H9 (cell line): ENCODE data around the gene RUSF1. TPM values are rescaled to one million over a fixed set of nuclear protein-coding genes. Genes with fewer than 3 reads are reported as not detected.

Experiments used
- DNase-seq: peaks from one replicate; pipeline ENCODE4 v3.0.0-alpha.2; 2017
- H2AFZ ChIP-seq: one replicate; pipeline ENCODE4 v1.6.1; 2013; ENCODE audit warnings: mild to moderate bottlenecking, low read length, control low read depth, moderate library complexity
- H2AK5ac ChIP-seq: 2 replicates; pipeline ENCODE4 v1.6.1; 2013; ENCODE audit warnings: low read length, control low read depth, mixed read lengths; ENCODE audit not compliant: insufficient read length
- H2BK120ac ChIP-seq: one replicate; pipeline ENCODE4 v1.6.1; 2013; ENCODE audit warnings: low read depth, mild to moderate bottlenecking, low read length, control low read depth, inconsistent platforms; ENCODE audit not compliant: poor library complexity, severe bottlenecking
- H2BK12ac ChIP-seq: 2 replicates; pipeline ENCODE4 v1.6.1; 2013; ENCODE audit warnings: low read length, control low read depth, mixed read lengths, low read depth; ENCODE audit not compliant: insufficient read length
- H2BK15ac ChIP-seq: 2 replicates; pipeline ENCODE4 v1.6.1; 2013; ENCODE audit warnings: low read depth, low read length, control low read depth
- H2BK20ac ChIP-seq: one replicate; pipeline ENCODE4 v1.6.1; 2013; ENCODE audit warnings: low read depth, mild to moderate bottlenecking, low read length, control low read depth, inconsistent platforms; ENCODE audit not compliant: poor library complexity, severe bottlenecking
- H2BK5ac ChIP-seq: 2 replicates; pipeline ENCODE4 v1.6.1; 2013; ENCODE audit warnings: low read length, control low read depth, mixed read lengths; ENCODE audit not compliant: insufficient read length
- H3K14ac ChIP-seq: 2 replicates; pipeline ENCODE4 v1.6.1; 2013; ENCODE audit warnings: low read length, control low read depth; ENCODE audit not compliant: insufficient read depth
- H3K18ac ChIP-seq: 2 replicates; pipeline ENCODE4 v1.6.1; 2013; ENCODE audit warnings: low read depth, mild to moderate bottlenecking, mixed read lengths, low read length, control low read depth; ENCODE audit not compliant: insufficient read length
- H3K23ac ChIP-seq: 2 replicates; pipeline ENCODE4 v1.6.1; 2013; ENCODE audit warnings: low read length, control low read depth, mixed read lengths, low read depth; ENCODE audit not compliant: insufficient read length
- H3K23me2 ChIP-seq: 2 replicates; pipeline ENCODE4 v1.6.1; 2013; ENCODE audit warnings: low read depth, mild to moderate bottlenecking, mixed read lengths, low read length, control low read depth; ENCODE audit not compliant: insufficient read length, poor library complexity, severe bottlenecking
- H3K27ac ChIP-seq: 2 replicates; pipeline ENCODE4 v1.5.1; 2013; ENCODE audit warnings: low read length, control low read depth, mixed read lengths, low read depth; ENCODE audit not compliant: insufficient read length
- H3K27me3 ChIP-seq: 2 replicates; pipeline ENCODE4 v1.6.1; 2013; ENCODE audit warnings: low read length, control low read depth, inconsistent platforms; ENCODE audit not compliant: insufficient read depth
- H3K4ac ChIP-seq: 2 replicates; pipeline ENCODE4 v1.6.1; 2013; ENCODE audit warnings: low read depth, mild to moderate bottlenecking, control low read depth, inconsistent platforms, low read length, moderate library complexity
- H3K4me1 ChIP-seq: 2 replicates; pipeline ENCODE4 v1.6.1; 2013; ENCODE audit warnings: low read length, control low read depth, inconsistent platforms; ENCODE audit not compliant: insufficient read depth
- H3K4me2 ChIP-seq: 2 replicates; pipeline ENCODE4 v1.6.1; 2013; ENCODE audit warnings: low read length, control low read depth, mixed read lengths; ENCODE audit not compliant: insufficient read length, insufficient read depth
- H3K56ac ChIP-seq: 2 replicates; pipeline ENCODE4 v1.6.1; 2013; ENCODE audit warnings: low read depth, mild to moderate bottlenecking, mixed read lengths, low read length, control low read depth; ENCODE audit not compliant: insufficient read length
- H3K79me1 ChIP-seq: 2 replicates; pipeline ENCODE4 v1.6.1; 2013; ENCODE audit warnings: low read depth, mild to moderate bottlenecking, moderate library complexity, low read length, control low read depth, inconsistent platforms; ENCODE audit not compliant: insufficient read depth, poor library complexity, severe bottlenecking
- H3K79me2 ChIP-seq: 2 replicates; pipeline ENCODE4 v1.6.1; 2013; ENCODE audit warnings: low read length, control low read depth, inconsistent platforms; ENCODE audit not compliant: insufficient read depth
- H3K9ac ChIP-seq: 2 replicates; pipeline ENCODE4 v1.6.1; 2013; ENCODE audit warnings: low read length, control low read depth, mixed read lengths; ENCODE audit not compliant: insufficient read length; ENCODE audit errors: extremely low read depth
- H3K9me3 ChIP-seq: one replicate; pipeline ENCODE4 v1.6.1; 2013; ENCODE audit warnings: low read depth, low read length, inconsistent platforms; ENCODE audit not compliant: control insufficient read depth
- H3T11ph ChIP-seq: one replicate; pipeline ENCODE4 v1.6.1; 2013; ENCODE audit warnings: mild to moderate bottlenecking, low read length, control low read depth, inconsistent platforms
- H4K20me1 ChIP-seq: one replicate; pipeline ENCODE4 v1.6.1; 2013; ENCODE audit not compliant: control insufficient read depth, insufficient read length, insufficient read depth
- H4K5ac ChIP-seq: 2 replicates; pipeline ENCODE4 v1.6.1; 2013; ENCODE audit warnings: low read depth, mild to moderate bottlenecking, mixed read lengths, low read length, control low read depth; ENCODE audit not compliant: insufficient read length
- H4K8ac ChIP-seq: replicated peaks from 2 replicates; pipeline ENCODE4 v1.6.1; 2013; ENCODE audit warnings: low read length, control low read depth, mixed read lengths, low read depth; ENCODE audit not compliant: insufficient read length
- H4K91ac ChIP-seq: 2 replicates; pipeline ENCODE4 v1.6.1; 2013; ENCODE audit warnings: low read depth, mild to moderate bottlenecking, moderate library complexity, mixed read lengths, low read length, control low read depth; ENCODE audit not compliant: insufficient read length
- H3K27ac Mint-ChIP-seq, 3 experiments: 2 replicates in 2 of 3; 3 replicates in 1 of 3; pipeline ENCODE4 v1.8.0; 2020 to 2021; ENCODE audit warnings: mixed read lengths in 3 of 3, mild to moderate bottlenecking in 1 of 3, moderate library complexity in 1 of 3
- H3K27me3 Mint-ChIP-seq: 2 replicates; pipeline ENCODE4 v1.8.0; 2021; ENCODE audit warnings: low read depth, mild to moderate bottlenecking, moderate library complexity, mixed read lengths
- H3K36me3 Mint-ChIP-seq, 3 experiments: 2 replicates in 2 of 3; 3 replicates in 1 of 3; pipeline ENCODE4 v1.8.0; 2020 to 2021; ENCODE audit warnings: low read depth in 3 of 3, mixed read lengths in 3 of 3; ENCODE audit not compliant: insufficient read depth in 1 of 3
- H3K4me1 Mint-ChIP-seq, 2 experiments: 2 replicates each; pipeline ENCODE4 v1.8.0; 2020; ENCODE audit warnings: mixed read lengths in 2 of 2
- H3K4me3 Mint-ChIP-seq, 2 experiments: 2 replicates in 1 of 2; 3 replicates in 1 of 2; pipeline ENCODE4 v1.8.0; 2020 to 2021; ENCODE audit warnings: mild to moderate bottlenecking in 2 of 2, mixed read lengths in 2 of 2, moderate library complexity in 1 of 2
- H3K9me3 Mint-ChIP-seq, 2 experiments: 2 replicates in 1 of 2; 3 replicates in 1 of 2; pipeline ENCODE4 v1.8.0; 2020; ENCODE audit warnings: mild to moderate bottlenecking in 2 of 2, mixed read lengths in 2 of 2, moderate library complexity in 1 of 2
- CTCF ChIP-seq: fragments of 200-600 bp; sonication (generic); conservative IDR thresholded peaks from 3 replicates; pipeline ENCODE4 v1.8.0; 2021; ENCODE audit warnings: antibody characterized with exemption, mild to moderate bottlenecking
- WGBS: extraction: QIAGEN DNeasy Blood & Tissue Kit; methylation state at CpG from one replicate; pipeline ENCODE4 v1.1.7; 2013; ENCODE audit warnings: missing lambda C conversion rate, low lambda C conversion rate, mixed read lengths; ENCODE audit not compliant: insufficient read length; ENCODE audit errors: extremely low coverage; 5-methylcytosine and 5-hydroxymethylcytosine counted together
- total RNA-seq: library from RNA; stranded (reverse); gene quantifications from 2 replicates; pipeline ENCODE4 v1.2.1, GENCODE V29; 2021

Gene RUSF1
- total RNA-seq, 1 experiment from 2014 or later = 33.4 TPM

- Histone ChIP-seq H4K5ac (no peak overlapping the region), H4K8ac (no peak overlapping the region), H3K18ac (no peak overlapping the region), H2BK12ac (no peak overlapping the region), H3K23ac (no peak overlapping the region), H3K4me1 (no peaks in the 10 kb centered on the region), H3T11ph (no peak overlapping the region), H3K79me2 (no peaks in the 10 kb centered on the region), H3K27ac (no peak overlapping the region), H3K23me2 (peaks cover 14% of the 10 kb centered on the region), H3K4me2 (peak overlapping the region; percentile 90), H2AK5ac (no peak overlapping the region), H3K9me3 (no peaks in the 10 kb centered on the region), H4K91ac (no peak overlapping the region), H3K9ac (no peak overlapping the region), H3K56ac (no peak overlapping the region), H2BK20ac (no peak overlapping the region), H3K4ac (no peak overlapping the region), H2BK15ac (no peak overlapping the region), H3K14ac (no peak overlapping the region; the same call in 1 of the 2 replicates), H3K27me3 (peaks cover 1% of the 10 kb centered on the region; the same call in 1 of the 2 replicates), H2AFZ (no peak overlapping the region), H3K79me1 (no peaks in the 10 kb centered on the region), H2BK120ac (no peak overlapping the region), H2BK5ac (no peak overlapping the region), H4K20me1 (no peaks in the 10 kb centered on the region)
- peak overlapping the region; percentile 73 to 85 for H3K4me3 Mint-ChIP-seq
- TF ChIP-seq CTCF = peak; percentile 62
- H3K27me3 Mint-ChIP-seq = peaks cover 79% of the 10 kb centered on the region
- H3K9me3 Mint-ChIP-seq = no peaks in the 10 kb centered on the region; a peak in 1 of 5 replicates
- peak; percentile 92 for DNase-seq
- H3K36me3 Mint-ChIP-seq = peaks cover 0 to 14% (median 0%) of the 10 kb centered on the region in 3 experiments; a peak in 3 of 7 replicates
- no CpG with 5 or more reads among the region's 67 CpGs for WGBS
- H3K4me1 Mint-ChIP-seq = peaks cover 14 to 19% of the 10 kb centered on the region in 2 experiments
- peak overlapping the region in 2 of 3 experiments; percentile 3 to 82; a peak in 4 of 7 replicates for H3K27ac Mint-ChIP-seq
Observed at GRCh38 chr16:31477220-31478216, 30.7 kb downstream of the RUSF1 start.
